Measurements from ENCODE around the gene NKAIN2.

The NKAIN2 gene

DNA sequence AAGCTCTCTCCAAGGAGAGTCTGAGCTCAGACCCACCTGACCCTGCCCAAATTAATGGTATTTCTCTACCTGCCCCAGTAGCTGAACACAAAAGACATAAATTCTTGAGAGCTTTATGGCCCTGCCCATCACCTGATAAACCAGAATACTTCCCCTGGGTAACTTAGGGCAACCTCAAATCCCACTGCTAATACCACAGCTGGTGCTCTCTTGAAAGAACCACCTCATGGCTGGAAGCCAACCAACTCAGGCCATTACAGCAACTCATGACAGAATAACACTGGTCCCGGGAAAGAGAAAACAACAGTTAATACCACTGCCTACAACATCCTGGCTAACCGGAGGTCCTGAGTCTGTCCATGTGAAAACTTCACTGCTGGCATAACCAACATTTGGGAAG, 328.6 kb downstream of the NKAIN2 start:
- DNase-seq (ENCODE audit: extremely low read depth, low read depth), result no peak
- TF ChIP-seq, protein P1, sequence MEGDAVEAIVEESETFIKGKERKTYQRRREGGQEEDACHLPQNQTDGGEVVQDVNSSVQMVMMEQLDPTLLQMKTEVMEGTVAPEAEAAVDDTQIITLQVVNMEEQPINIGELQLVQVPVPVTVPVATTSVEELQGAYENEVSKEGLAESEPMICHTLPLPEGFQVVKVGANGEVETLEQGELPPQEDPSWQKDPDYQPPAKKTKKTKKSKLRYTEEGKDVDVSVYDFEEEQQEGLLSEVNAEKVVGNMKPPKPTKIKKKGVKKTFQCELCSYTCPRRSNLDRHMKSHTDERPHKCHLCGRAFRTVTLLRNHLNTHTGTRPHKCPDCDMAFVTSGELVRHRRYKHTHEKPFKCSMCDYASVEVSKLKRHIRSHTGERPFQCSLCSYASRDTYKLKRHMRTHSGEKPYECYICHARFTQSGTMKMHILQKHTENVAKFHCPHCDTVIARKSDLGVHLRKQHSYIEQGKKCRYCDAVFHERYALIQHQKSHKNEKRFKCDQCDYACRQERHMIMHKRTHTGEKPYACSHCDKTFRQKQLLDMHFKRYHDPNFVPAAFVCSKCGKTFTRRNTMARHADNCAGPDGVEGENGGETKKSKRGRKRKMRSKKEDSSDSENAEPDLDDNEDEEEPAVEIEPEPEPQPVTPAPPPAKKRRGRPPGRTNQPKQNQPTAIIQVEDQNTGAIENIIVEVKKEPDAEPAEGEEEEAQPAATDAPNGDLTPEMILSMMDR (IDR thresholded peaks at IDR 0.05; ENCODE audit: low read depth, low read length), result no peak

DNA sequence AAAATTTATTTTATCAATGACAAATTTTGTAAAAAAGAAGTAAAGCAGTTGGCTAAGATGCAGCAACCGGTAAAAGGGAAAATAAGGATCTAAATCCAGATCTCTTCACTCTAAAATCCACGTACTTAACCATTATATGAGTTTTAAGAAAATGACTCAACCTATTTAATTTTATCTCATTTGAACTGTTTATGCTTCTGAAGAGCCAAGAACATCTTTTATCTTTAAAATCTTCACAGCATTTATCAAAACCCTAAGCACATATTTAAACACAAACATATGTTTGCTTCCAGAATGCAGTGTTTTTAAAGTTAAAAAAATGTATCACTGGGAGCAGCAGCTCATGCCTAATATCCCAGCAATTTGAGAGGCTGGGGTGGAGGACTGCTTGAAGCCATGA, 339.2 kb downstream of the NKAIN2 start:
- TF ChIP-seq, protein P1 (IDR thresholded peaks at IDR 0.05; ENCODE audit: low read depth, low read length), result no peak
- DNase-seq (ENCODE audit: extremely low read depth, low read depth), result no peak

DNA sequence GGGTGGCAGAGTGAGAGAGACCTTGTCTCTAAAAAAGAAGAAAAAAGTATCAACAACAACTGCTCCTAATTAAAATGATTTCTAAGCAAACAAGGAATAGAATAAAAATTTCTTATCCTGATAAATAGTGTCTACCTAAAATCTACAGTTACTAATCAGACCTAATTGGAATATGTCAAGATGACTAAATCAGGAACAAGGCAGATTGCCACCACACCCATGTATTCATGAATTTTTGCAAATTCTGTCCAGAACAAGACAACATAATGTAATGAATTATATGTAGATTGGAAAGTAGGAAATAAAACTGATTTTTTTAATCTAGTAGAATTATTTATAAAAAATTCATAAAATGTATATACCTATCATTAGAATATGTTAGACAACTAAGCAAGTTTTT, 339.8 kb downstream of the NKAIN2 start:
- TF ChIP-seq, protein P1 (IDR thresholded peaks at IDR 0.05; ENCODE audit: low read depth, low read length), result no peak
- no peak for DNase-seq (ENCODE audit: extremely low read depth, low read depth)

DNA sequence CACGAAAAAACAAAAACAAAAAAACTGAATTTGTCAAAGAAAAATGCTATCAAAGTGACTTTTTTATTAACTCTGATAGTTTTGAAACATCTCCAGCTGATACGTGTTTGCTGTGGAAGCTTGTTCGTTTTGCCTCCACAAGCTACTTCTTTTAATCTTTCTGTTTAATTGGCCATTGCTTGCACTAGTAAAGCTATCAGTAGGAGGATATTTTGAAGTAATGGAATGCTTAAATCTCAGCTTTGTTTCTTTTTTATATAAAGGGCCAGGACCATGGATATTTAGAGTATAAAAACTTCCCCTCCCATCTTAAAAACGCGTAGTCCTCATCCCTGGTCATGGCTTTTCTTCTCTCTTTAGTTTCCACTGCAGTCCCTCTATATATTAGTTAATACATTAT, 344.0 kb downstream of the NKAIN2 start:
- DNase-seq (ENCODE audit: extremely low read depth, low read depth), result no peak
- TF ChIP-seq, protein P1 (IDR thresholded peaks at IDR 0.05; ENCODE audit: low read depth, low read length), result no peak

DNA sequence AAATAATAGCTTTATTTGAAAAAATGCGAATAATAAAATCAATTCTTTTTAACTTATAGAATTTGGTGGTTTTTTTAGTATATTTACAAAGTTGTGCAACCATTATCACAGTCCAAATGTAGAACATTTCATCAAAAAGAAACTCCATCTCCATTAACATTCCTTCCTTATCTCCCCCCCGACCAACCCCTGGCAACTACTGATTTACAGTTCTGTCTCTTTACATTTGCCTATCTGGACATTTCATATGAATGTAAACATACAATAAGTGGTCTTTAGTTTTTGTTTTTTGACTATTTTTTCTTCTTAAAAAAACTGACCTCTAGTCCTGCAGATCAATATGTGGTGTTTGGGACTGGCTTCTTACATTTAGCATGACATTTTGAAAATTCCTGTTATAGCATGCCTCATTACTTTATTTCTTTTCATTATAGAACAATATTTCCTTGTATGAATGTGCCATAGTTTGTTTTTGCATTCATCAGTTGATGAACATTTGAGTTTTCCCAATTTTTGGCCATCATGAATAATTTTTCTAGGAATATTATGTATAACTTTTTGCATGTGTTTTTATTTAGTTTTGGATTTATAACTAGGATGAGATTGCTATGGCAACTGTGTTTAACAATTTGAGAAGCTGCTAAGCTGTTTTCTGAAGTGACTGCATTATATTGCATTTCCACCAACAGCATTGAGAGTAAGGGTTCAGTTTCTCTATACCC, 344.7 kb downstream of the NKAIN2 start:
- no peak for DNase-seq (ENCODE audit: extremely low read depth, low read depth)
- TF ChIP-seq, protein P1 (IDR thresholded peaks at IDR 0.05; ENCODE audit: low read depth, low read length), result no peak

DNA sequence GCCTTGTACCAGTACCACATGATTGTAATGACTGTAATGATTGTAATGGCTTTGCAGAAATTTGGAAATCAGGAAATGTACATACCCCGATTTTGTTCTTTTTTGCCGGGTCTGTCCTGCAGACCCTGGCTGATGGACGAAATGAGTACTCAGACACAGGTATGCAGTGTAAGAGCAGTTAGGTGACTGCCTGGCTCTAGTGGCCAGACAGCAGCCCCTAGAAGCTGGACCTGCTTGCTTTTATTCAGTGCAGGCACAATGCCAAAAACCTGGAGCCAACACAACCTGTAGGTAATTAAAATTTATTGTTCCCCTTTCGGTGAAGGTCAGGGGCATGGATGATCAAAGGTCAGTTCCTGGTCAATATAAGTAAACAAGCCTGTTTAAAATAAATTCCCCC, 346.0 kb downstream of the NKAIN2 start:
- DNase-seq (ENCODE audit: extremely low read depth, low read depth), result no peak
- TF ChIP-seq, protein P1 (IDR thresholded peaks at IDR 0.05; ENCODE audit: low read depth, low read length), result no peak

DNA sequence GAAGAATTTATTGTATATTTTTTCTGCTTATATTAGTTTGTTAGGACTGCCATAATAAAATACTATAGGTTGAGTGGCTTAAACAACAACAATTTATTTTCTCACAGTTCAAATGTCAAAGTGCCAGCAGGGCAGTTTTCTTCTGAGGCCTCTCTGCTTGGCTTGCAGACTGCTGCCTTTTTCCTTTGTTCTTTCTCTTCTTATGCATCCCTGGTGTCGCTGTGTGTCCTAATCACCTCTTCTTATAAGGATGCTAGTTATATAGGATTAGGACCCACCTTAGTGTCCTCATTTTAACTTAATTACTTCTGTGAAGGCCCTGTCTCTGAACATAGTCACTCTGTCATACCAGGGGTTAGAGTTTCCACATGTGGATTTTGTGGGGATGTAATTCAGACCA, 354.4 kb downstream of the NKAIN2 start:
- DNase-seq (ENCODE audit: extremely low read depth, low read depth), result no peak
- TF ChIP-seq, protein P1 (IDR thresholded peaks at IDR 0.05; ENCODE audit: low read depth, low read length), result no peak
